ENCODE data around the gene C2CD2. TPM values are rescaled to one million over a fixed set of nuclear protein-coding genes. Genes with fewer than 3 reads are reported as not detected.
"Not testable (repeated sequence)": the region's sequence is repeated elsewhere in the genome, so short reads cannot be mapped to it uniquely, and the experiment has no call there.

Gene C2CD2
- total RNA-seq, 3 donors from 2014 or later = 37.0 to 73.8 (median 41.6) TPM

DNA sequence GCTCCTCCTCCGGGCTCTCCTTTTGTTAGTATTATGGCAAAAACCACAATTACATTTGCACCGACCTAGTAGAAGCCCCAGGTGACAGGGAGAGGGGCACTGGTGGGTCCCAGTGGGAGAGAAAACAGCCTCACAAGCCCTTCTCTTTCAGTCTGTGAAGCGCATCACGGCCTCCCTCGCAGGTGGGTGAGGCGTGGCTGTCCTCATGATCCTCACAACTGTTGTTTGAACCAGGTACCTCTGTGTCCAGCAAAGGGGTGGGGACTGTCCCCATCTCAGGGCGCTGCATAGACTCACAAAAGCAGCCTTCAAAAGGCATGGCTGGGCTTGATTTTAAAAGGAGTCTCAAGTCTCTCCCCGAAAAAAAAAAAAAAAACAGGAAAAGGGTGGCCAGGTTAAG is 7.9 kb upstream of the C2CD2 start:
- peak in 1 of 2 donors; percentile 14 for DNase-seq (ENCODE audit: low spot score in 2 of 2)
- Histone ChIP-seq H3K27me3 (no peaks in the 10 kb centered on the region), H3K9me3 (no peaks in the 10 kb centered on the region), H3K36me3 (no peaks in the 10 kb centered on the region), H3K27ac (no peak overlapping the region), H3K4me3 (no peak overlapping the region), H3K4me1 (peaks cover 0 to 14% of the 10 kb centered on the region in 2 donors)
- intact Hi-C loops (cut with DNase I; ENCODE audit: low total_unique reads) = no loop called here
- TF ChIP-seq POLR2A (IDR thresholded peaks at IDR 0.05) (no peak), CTCF (IDR thresholded peaks at IDR 0.05) (no peak), POLR2AphosphoS5 (IDR thresholded peaks at IDR 0.05) (no peak)

DNA sequence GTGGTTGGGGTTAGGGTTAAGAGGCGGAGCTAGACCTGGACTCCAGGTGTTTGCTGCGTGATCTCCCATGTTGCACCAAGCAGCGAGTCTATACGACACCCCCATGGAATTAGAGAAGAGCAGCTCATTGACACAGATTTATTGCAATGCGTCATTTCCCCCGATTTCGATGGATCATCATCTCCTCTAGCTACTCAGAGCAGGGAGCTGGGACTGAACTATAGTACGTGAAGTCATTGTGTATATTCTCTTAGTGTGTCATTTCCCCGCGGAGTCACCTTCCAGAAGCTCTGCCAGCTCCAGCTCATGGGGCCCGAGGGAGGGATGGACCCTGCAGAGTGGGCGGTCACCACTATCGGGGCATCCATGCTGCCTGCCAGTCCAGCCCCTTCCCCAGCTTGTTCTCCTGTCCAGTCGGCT is 7.5 kb upstream of the C2CD2 start:
- H3K27me3 ChIP-seq = no peaks in the 10 kb centered on the region
- peaks cover 0 to 16% of the 10 kb centered on the region in 2 donors for H3K4me1 ChIP-seq
- DNase-seq (ENCODE audit: low spot score in 2 of 2) = peak in 1 of 2 donors; percentile 19
- intact Hi-C loops (cut with DNase I; ENCODE audit: low total_unique reads) = no loop called here
- no peak for TF ChIP-seq POLR2AphosphoS5 (IDR thresholded peaks at IDR 0.05)
- TF ChIP-seq CTCF (IDR thresholded peaks at IDR 0.05) = no peak
- no peak for TF ChIP-seq POLR2A (IDR thresholded peaks at IDR 0.05)
- no peaks in the 10 kb centered on the region for H3K9me3 ChIP-seq
- H3K4me3 ChIP-seq = no peak overlapping the region
- H3K27ac ChIP-seq = no peak overlapping the region
- no peaks in the 10 kb centered on the region for H3K36me3 ChIP-seq

DNA sequence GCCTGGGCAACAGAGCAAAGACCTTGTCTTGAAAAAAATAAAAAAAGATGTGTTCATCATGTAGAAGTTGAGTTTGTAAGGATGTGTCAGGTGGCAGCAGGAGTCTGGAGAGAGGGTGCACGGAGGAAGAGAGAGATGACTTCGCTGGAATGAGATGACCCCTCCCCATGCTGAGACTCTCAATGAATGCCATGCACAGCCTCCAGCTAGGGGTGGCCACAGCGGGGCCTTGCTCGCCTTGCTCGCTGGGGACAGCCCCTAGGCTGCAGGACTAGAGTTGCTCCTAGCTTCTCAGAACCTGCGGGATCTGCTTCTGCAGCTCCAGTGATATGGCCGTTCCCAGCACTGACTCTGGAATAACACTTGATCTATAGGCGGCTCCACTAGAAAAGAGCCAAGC is 6.6 kb upstream of the C2CD2 start:
- Histone ChIP-seq H3K27ac (no peak overlapping the region), H3K4me3 (no peak overlapping the region), H3K36me3 (no peaks in the 10 kb centered on the region), H3K27me3 (no peaks in the 10 kb centered on the region), H3K9me3 (no peaks in the 10 kb centered on the region), H3K4me1 (peaks cover 0 to 16% of the 10 kb centered on the region in 2 donors)
- no peak for DNase-seq (ENCODE audit: low spot score in 2 of 2)
- intact Hi-C loops (cut with DNase I; ENCODE audit: low total_unique reads) = no loop called here
- TF ChIP-seq POLR2AphosphoS5 (IDR thresholded peaks at IDR 0.05) (no peak), CTCF (IDR thresholded peaks at IDR 0.05) (no peak), POLR2A (IDR thresholded peaks at IDR 0.05) (no peak)

GRCh38 chr21:41959697-41960096 is 5.9 kb upstream of the C2CD2 start:
- H3K27ac ChIP-seq; H3K36me3 ChIP-seq; H3K9me3 ChIP-seq; H3K27me3 ChIP-seq; H3K4me3 ChIP-seq; intact Hi-C loops (cut with DNase I; ENCODE audit: low total_unique reads): not testable (repeated sequence)
- peak in 1 of 2 donors; percentile 9 for DNase-seq (ENCODE audit: low spot score in 2 of 2)
- H3K4me1 ChIP-seq = peaks cover 0 to 16% of the 10 kb centered on the region in 2 donors

DNA sequence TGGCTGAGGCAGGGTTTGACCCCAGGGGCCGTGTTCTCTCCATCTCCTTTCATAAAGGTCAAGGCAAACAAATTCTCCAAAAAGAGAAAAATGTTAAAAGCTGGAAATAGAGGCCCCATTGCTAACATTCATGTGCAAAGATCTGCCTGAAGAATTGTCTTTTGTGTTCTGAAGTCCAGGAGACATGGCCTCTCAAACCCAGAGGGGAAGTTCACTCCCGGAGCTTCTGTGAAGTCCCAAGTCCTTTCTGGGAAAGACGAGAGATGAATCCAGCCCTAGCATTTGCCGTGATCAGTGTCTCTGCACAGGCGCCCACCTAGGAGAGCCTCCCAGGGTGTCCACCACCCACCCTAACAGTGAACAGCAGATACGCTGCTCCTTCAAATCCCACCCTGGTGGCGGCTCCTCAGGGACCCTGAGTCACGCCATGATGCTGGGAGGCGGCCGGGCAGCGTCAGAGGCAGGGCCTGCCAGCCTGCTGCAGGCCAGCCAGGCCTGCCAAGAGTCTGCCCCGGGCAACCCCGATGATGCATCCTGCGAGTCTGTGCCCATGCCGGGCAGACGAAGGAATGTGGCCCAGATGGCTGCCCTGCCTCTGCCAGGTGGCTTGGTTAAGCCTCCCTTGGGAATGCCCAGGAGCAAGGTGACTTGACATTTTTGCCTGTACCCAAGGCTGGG is 5.2 kb upstream of the C2CD2 start:
- intact Hi-C loops (cut with DNase I; ENCODE audit: low total_unique reads) = no loop called here
- Histone ChIP-seq H3K27me3 (no peaks in the 10 kb centered on the region), H3K4me1 (peaks cover 5 to 16% of the 10 kb centered on the region in 2 donors), H3K36me3 (no peaks in the 10 kb centered on the region), H3K9me3 (no peaks in the 10 kb centered on the region), H3K4me3 (no peak overlapping the region), H3K27ac (peak overlapping the region; percentile 60 to 61)
- peak; percentile 74 to 82 for DNase-seq (ENCODE audit: low spot score in 2 of 2)
- TF ChIP-seq POLR2A (IDR thresholded peaks at IDR 0.05) = no peak
- TF ChIP-seq CTCF (IDR thresholded peaks at IDR 0.05) = no peak
- TF ChIP-seq POLR2AphosphoS5 (IDR thresholded peaks at IDR 0.05) = peak in 1 of 3 donors; percentile 22

All from breast epithelium (tissue), 4 donors.